ENCODE results near the gene RHPN2. TPM values are rescaled to one million over a fixed set of nuclear protein-coding genes. Genes with fewer than 3 reads are reported as not detected.
A peak's percentile ranks its signal among the peaks of the same experiment; 100 is the strongest.

Gene RHPN2
- total and polyA plus RNA-seq, 8 donors, result 5.3 to 10.1 (median 8.8) TPM

- Histone ChIP-seq H3K4me3 (no peak overlapping the region), H3K27ac (no peak overlapping the region), H3K27me3 (peaks cover 5 to 51% of the 10 kb centered on the region in 2 donors), H3K36me3 (no peaks in the 10 kb centered on the region), H3K4me1 (peaks cover 2 to 20% of the 10 kb centered on the region in 2 donors), H3K9me3 (no peaks in the 10 kb centered on the region)
- ATAC-seq (no peak), DNase-seq (no peak)
- no peak for TF ChIP-seq CTCF (IDR thresholded peaks at IDR 0.05)
- intact Hi-C loops (cut with DNase I), result no loop called here
Observed at GRCh38 chr19:33066543-33066942, 1.9 kb upstream of the RHPN2 start.

- ATAC-seq, result peak; percentile 86
- intact Hi-C loops (cut with DNase I), result no loop called here
- Histone ChIP-seq H3K4me3 (peak overlapping the region; percentile 45 to 46), H3K36me3 (no peaks in the 10 kb centered on the region), H3K9me3 (no peaks in the 10 kb centered on the region), H3K27me3 (peaks cover 5 to 60% of the 10 kb centered on the region in 2 donors), H3K4me1 (peaks cover 2 to 20% of the 10 kb centered on the region in 2 donors), H3K27ac (no peak overlapping the region)
- TF ChIP-seq CTCF (IDR thresholded peaks at IDR 0.05), result no peak
- peak in 2 of 4 donors; percentile 48 to 85 for DNase-seq
Observed at GRCh38 chr19:33064458-33064791, 263 bp downstream of the RHPN2 start.

- no peak for DNase-seq
- intact Hi-C loops (cut with DNase I), result no loop called here
Observed at GRCh38 chr19:33063753-33064457, 783 bp downstream of the RHPN2 start.

GRCh38 chr19:33063356-33063752 is 1.3 kb downstream of the RHPN2 start:
- ATAC-seq (peak; percentile 3), DNase-seq (no peak)
- intact Hi-C loops (cut with DNase I), result no loop called here
- Histone ChIP-seq H3K27me3 (peaks cover 5 to 60% of the 10 kb centered on the region in 2 donors), H3K4me1 (peaks cover 2 to 20% of the 10 kb centered on the region in 2 donors), H3K4me3 (peak overlapping the region; percentile 45 to 46), H3K27ac (no peak overlapping the region), H3K36me3 (no peaks in the 10 kb centered on the region), H3K9me3 (no peaks in the 10 kb centered on the region)
- TF ChIP-seq CTCF (IDR thresholded peaks at IDR 0.05), result no peak

More at GRCh38 chr19:33063753-33064457, 783 bp downstream of the RHPN2 start:
- Histone ChIP-seq H3K4me3 (peak overlapping the region; percentile 45 to 46), H3K4me1 (peaks cover 2 to 20% of the 10 kb centered on the region in 2 donors), H3K9me3 (no peaks in the 10 kb centered on the region), H3K36me3 (no peaks in the 10 kb centered on the region), H3K27me3 (peaks cover 5 to 60% of the 10 kb centered on the region in 2 donors), H3K27ac (no peak overlapping the region)
- TF ChIP-seq CTCF (IDR thresholded peaks at IDR 0.05), result no peak
- peak; percentile 14 for ATAC-seq

GRCh38 chr19:33062902-33063301 is 1.8 kb downstream of the RHPN2 start:
- intact Hi-C loops (cut with DNase I), result no loop called here
- Histone ChIP-seq H3K4me3 (no peak overlapping the region), H3K27me3 (peaks cover 5 to 60% of the 10 kb centered on the region in 2 donors), H3K36me3 (no peaks in the 10 kb centered on the region), H3K9me3 (no peaks in the 10 kb centered on the region), H3K4me1 (peaks cover 2 to 20% of the 10 kb centered on the region in 2 donors), H3K27ac (no peak overlapping the region)
- TF ChIP-seq CTCF (IDR thresholded peaks at IDR 0.05), result no peak
- ATAC-seq (no peak), DNase-seq (no peak)
